Hepatocyte (in vitro differentiated cells): ENCODE results near the gene SCAF1.

Experiments
- EZH2 ChIP-seq: fragments of 200-600 bp; sonication (generic); IDR thresholded peaks from 2 replicates; pipeline ENCODE4 v1.6.1; 2016; ENCODE audit warnings: antibody characterized with exemption, mild to moderate bottlenecking, borderline replicate concordance
- EZH2phosphoT487 ChIP-seq: fragments of 200-600 bp; sonication (generic); IDR thresholded peaks from one replicate; pipeline ENCODE4 v1.6.1; 2018; ENCODE audit warnings: antibody characterized with exemption, mild to moderate bottlenecking, low read depth, moderate library complexity; ENCODE audit not compliant: unreplicated experiment, severe bottlenecking
- TF ChIP-seq, protein P1 (sequence below): fragments of 200-600 bp; sonication (generic); IDR thresholded peaks from 2 replicates; pipeline ENCODE4 v1.5.1; 2016; ENCODE audit warnings: antibody characterized with exemption, mild to moderate bottlenecking; ENCODE audit not compliant: poor library complexity

- TF ChIP-seq, protein P1, sequence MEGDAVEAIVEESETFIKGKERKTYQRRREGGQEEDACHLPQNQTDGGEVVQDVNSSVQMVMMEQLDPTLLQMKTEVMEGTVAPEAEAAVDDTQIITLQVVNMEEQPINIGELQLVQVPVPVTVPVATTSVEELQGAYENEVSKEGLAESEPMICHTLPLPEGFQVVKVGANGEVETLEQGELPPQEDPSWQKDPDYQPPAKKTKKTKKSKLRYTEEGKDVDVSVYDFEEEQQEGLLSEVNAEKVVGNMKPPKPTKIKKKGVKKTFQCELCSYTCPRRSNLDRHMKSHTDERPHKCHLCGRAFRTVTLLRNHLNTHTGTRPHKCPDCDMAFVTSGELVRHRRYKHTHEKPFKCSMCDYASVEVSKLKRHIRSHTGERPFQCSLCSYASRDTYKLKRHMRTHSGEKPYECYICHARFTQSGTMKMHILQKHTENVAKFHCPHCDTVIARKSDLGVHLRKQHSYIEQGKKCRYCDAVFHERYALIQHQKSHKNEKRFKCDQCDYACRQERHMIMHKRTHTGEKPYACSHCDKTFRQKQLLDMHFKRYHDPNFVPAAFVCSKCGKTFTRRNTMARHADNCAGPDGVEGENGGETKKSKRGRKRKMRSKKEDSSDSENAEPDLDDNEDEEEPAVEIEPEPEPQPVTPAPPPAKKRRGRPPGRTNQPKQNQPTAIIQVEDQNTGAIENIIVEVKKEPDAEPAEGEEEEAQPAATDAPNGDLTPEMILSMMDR = no peak
- TF ChIP-seq EZH2 (no peak), EZH2phosphoT487 (no peak)
Measured at GRCh38 chr19:49651820-49652550, 10.0 kb downstream of the SCAF1 start.
